Psoas muscle (tissue), 8 donors: ENCODE results near the gene BSDC1. TPM values are rescaled to one million over a fixed set of nuclear protein-coding genes. Genes with fewer than 3 reads are reported as not detected.

ENCODE experiments used
- ATAC-seq, 4 donors: fragments of 200-7000 bp; cut with Tn5 transposase; one replicate each; pipeline ENCODE4 v1.9.1; 2020; ENCODE audit warnings: moderate library complexity in 3 of 4, mild to moderate bottlenecking in 2 of 4
- DNase-seq, 2 donors: peaks; one replicate each; pipeline ENCODE4 v3.0.0-alpha.2; 2020
- H3K27ac ChIP-seq: fragments of 200-600 bp; one replicate; pipeline ENCODE4 v1.8.0; 2022
- H3K27me3 ChIP-seq, 3 donors: fragments of 200-600 bp in 1 of 3; one replicate each; pipeline versions ENCODE4 v1.6.1 to v1.8.0; 2013 to 2022; ENCODE audit warnings: low read length in 2 of 3, mild to moderate bottlenecking in 2 of 3, moderate library complexity in 1 of 3; ENCODE audit not compliant: insufficient read depth in 3 of 3
- H3K36me3 ChIP-seq, 2 donors: fragments of 200-600 bp in 1 of 2; one replicate each; pipeline versions ENCODE4 v1.6.1 to v1.8.0; 2013 to 2022; ENCODE audit warnings: low read depth in 1 of 2, mild to moderate bottlenecking in 1 of 2, moderate library complexity in 1 of 2; ENCODE audit not compliant: insufficient read depth in 1 of 2
- H3K4me1 ChIP-seq: fragments of 200-600 bp; one replicate; pipeline ENCODE4 v1.8.0; 2022
- H3K4me3 ChIP-seq: fragments of 200-600 bp; one replicate; pipeline ENCODE4 v1.8.0; 2022; ENCODE audit warnings: mild to moderate bottlenecking
- H3K9me3 ChIP-seq: fragments of 200-600 bp; one replicate; pipeline ENCODE4 v1.8.0; 2022
- WGBS, 3 donors: extraction: QIAGEN DNeasy Blood & Tissue Kit; methylation state at CpG; one replicate each; pipeline versions ENCODE4 v1.1.6 to v1.1.7; 2013; 5-methylcytosine and 5-hydroxymethylcytosine counted together
- intact Hi-C, 2 donors: fragments of 100-400 bp; cut with DNase I; formaldehyde crosslinking; loops; one replicate each; pipeline versions ENCODE4 v1.11.0 to v1.14.2; 2022
- polyA plus RNA-seq, 3 donors: library from polyadenylated mRNA; stranded (reverse); fragments of 200-250 nt; gene quantifications; one replicate each; pipeline ENCODE4 v1.2.3, GENCODE V29; 2013
- total RNA-seq, 4 donors: library from RNA; stranded (reverse); fragmentation: NEBNext Ultra II Directional in 2 of 4; extraction: Animal tissue kit (Norgen Biotek cat#: 25700) in 2 of 4; gene quantifications; one replicate each; pipeline versions ENCODE4 v1.2.1 to v1.2.4, GENCODE V29; 2021 to 2023
- TF ChIP-seq, protein P1 (sequence below): fragments of 200-600 bp; IDR thresholded peaks from one replicate; pipeline ENCODE4 v1.8.0; 2022; ENCODE audit warnings: antibody characterized with exemption
- donor health status: healthy with polysubstance abuse.
- donor health status: DM: no; HTN: no; CAD: no; lungs with moderate emphysema.
- donor health status: Bipolar disorder and iron deficiency.
- donor health status: healthy.
- donor health status: DM: yes; HTN: yes; CAD: no.
- donor health status: DM: no; HTN: no; CAD: no.
- donor health status: DM: no; HTN: no; CAD: no.
- donor health status: DM: yes; HTN: yes; CAD: no.

BSDC1 gene
- total and polyA plus RNA-seq, 7 donors: 25.4 to 68.4 (median 32.2) TPM

DNA sequence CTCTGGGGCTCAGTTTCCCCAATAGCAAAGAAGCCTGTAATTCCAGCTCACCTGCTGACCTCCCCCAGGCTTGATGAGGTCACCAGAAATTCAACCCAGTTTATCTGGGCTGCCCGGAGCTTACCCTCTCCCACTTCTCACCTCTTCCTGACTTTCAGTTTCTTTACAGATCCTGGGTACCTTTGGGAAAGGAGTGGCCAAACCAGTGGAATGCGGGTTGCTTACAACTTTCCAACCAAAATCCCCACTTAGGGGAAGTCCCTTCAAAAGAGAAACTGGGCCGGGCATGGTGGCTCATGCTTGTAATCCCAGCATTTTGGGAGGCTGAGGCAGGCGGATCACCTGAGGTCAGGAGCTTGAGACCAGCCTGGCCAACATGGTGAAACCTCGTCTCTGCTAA, 52.3 kb downstream of the BSDC1 start:
- no peak for DNase-seq
- Histone ChIP-seq H3K4me1 (no peaks in the 10 kb centered on the region), H3K27me3 (no peaks in the 10 kb centered on the region), H3K4me3 (no peak overlapping the region), H3K27ac (no peak overlapping the region), H3K36me3 (no peaks in the 10 kb centered on the region), H3K9me3 (no peaks in the 10 kb centered on the region)
- ATAC-seq: no peak
- intact Hi-C loops: no loop called here
- 59 to 63% (median 61%) methylated on average over 5 of the region's 5 CpGs for WGBS, 3 donors
- TF ChIP-seq, protein P1, sequence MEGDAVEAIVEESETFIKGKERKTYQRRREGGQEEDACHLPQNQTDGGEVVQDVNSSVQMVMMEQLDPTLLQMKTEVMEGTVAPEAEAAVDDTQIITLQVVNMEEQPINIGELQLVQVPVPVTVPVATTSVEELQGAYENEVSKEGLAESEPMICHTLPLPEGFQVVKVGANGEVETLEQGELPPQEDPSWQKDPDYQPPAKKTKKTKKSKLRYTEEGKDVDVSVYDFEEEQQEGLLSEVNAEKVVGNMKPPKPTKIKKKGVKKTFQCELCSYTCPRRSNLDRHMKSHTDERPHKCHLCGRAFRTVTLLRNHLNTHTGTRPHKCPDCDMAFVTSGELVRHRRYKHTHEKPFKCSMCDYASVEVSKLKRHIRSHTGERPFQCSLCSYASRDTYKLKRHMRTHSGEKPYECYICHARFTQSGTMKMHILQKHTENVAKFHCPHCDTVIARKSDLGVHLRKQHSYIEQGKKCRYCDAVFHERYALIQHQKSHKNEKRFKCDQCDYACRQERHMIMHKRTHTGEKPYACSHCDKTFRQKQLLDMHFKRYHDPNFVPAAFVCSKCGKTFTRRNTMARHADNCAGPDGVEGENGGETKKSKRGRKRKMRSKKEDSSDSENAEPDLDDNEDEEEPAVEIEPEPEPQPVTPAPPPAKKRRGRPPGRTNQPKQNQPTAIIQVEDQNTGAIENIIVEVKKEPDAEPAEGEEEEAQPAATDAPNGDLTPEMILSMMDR: no peak

DNA sequence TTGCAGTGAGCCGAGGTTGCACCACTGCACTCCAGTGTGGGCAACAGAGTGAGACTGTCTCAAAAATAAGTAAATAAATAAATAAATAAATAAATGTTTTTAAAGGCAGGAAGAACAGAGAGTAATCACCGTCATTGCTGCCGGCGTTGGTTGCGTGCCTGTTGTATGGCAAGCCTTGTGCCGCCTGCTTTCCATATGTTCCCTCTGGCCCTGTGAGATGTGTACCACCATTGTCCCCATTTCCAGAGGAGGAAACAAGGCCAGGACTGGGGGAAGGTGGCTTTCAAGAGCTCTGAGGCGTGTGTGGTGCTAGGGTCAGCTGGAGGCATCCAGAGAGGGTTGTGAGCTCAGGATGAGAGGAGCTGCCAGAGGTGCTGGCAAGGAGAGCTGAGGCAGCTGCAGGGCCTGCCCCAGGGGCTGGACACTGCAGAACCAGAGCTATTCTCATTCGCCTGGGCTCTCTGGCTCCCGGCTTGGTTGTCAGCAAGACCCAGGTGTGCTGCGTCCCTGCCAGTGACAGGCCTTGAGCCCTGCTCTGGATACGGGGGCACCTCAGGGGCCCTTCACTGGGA, 53.0 kb downstream of the BSDC1 start:
- 64 to 72% (median 66%) methylated on average over 11 of the region's 11 CpGs for WGBS, 3 donors
- intact Hi-C loops: no loop called here
- DNase-seq (peak in 1 of 2 donors; percentile 62), ATAC-seq (peak in 1 of 4 donors; percentile 31)
- TF ChIP-seq, protein P1: no peak
- H3K4me1 ChIP-seq: no peaks in the 10 kb centered on the region
- no peak overlapping the region for H3K27ac ChIP-seq
- no peaks in the 10 kb centered on the region for H3K9me3 ChIP-seq
- H3K36me3 ChIP-seq: no peaks in the 10 kb centered on the region
- H3K4me3 ChIP-seq: no peak overlapping the region
- H3K27me3 ChIP-seq: no peaks in the 10 kb centered on the region

DNA sequence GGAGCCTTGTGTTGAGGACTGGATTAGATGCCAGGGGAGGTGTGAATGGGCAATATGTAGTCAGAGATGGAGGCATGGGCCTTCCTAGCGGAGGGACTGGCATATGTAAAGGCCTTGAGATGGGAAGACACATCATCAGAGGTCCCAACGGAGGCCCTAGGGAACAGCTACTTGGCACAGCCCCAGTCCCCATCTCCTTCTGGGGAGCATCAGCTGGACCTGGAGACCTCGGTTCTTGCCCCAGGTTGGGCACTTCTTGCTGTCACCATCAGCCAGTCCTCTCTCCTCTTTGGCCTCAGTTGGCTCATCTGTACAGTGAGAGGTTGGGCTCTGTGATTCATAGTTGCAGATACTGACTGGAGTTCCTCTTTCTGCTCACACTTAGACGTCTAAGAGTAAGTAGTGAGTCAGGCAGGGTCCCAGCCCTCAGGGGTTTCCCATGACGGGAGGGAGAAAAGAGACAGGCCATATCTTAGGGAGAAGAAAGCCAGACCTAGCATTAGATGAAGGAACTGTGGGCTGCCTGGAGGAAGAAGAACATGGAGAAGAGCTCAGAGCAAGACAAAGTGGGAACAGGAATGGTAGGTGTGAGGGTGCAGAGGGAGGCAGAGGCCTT, 54.8 kb downstream of the BSDC1 start:
- H3K4me1 ChIP-seq: no peaks in the 10 kb centered on the region
- ATAC-seq (no peak), DNase-seq (no peak)
- H3K27me3 ChIP-seq: no peaks in the 10 kb centered on the region
- intact Hi-C loops: no loop called here
- TF ChIP-seq, protein P1: no peak
- whole genome bisulfite sequencing, 3 donors: 82 to 90% (median 87%) methylated on average over 5 of the region's 5 CpGs
- no peak overlapping the region for H3K27ac ChIP-seq
- no peaks in the 10 kb centered on the region for H3K9me3 ChIP-seq
- H3K4me3 ChIP-seq: no peak overlapping the region
- no peaks in the 10 kb centered on the region for H3K36me3 ChIP-seq

DNA sequence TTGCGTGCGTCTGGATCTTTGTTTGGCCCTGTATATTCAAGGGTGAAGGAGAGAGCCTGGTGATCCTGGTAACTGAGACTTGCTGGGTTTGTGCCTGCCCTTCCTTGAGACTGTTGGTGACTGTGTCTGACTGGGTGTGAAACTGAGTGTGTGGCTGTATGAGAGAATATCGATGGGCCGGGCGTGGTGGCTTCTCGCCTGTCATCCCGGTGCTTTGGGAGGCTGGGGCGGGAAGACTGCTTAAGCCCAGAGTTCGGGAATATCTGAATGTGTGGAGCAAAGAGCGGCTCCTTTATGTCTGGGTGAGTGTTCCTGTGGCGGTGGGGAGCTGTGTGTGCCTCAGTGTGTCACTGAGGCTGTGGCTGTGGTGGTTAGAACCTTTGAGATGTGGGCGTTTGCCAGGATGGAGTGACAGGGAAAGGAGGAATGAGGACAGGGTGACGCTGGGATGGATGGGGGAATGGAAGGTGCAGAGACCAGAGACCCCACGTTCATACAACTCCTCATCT, 55.5 kb downstream of the BSDC1 start:
- no peaks in the 10 kb centered on the region for H3K9me3 ChIP-seq
- H3K27me3 ChIP-seq: no peaks in the 10 kb centered on the region
- no peak for ATAC-seq
- H3K27ac ChIP-seq: no peak overlapping the region
- no peaks in the 10 kb centered on the region for H3K4me1 ChIP-seq
- TF ChIP-seq, protein P1: no peak
- 65 to 73% (median 72%) methylated on average over 14 of the region's 14 CpGs for WGBS, 3 donors
- H3K4me3 ChIP-seq: no peak overlapping the region
- intact Hi-C loops: no loop called here
- no peaks in the 10 kb centered on the region for H3K36me3 ChIP-seq
- DNase-seq: no peak
